Stimulated activated CD8-positive, alpha-beta memory T cell treated with anti-CD3 and anti-CD28 coated beads, Interleukin-7, amount 100 ng/mL, for 4 hours (primary cell): ENCODE results near the gene TPM2.

ENCODE experiments used
- DNase-seq, 2 donors: peaks; one replicate each; pipeline ENCODE4 v3.0.0-alpha.2; 2020; ENCODE audit warnings: low read depth in 2 of 2

Gene TPM2

DNA sequence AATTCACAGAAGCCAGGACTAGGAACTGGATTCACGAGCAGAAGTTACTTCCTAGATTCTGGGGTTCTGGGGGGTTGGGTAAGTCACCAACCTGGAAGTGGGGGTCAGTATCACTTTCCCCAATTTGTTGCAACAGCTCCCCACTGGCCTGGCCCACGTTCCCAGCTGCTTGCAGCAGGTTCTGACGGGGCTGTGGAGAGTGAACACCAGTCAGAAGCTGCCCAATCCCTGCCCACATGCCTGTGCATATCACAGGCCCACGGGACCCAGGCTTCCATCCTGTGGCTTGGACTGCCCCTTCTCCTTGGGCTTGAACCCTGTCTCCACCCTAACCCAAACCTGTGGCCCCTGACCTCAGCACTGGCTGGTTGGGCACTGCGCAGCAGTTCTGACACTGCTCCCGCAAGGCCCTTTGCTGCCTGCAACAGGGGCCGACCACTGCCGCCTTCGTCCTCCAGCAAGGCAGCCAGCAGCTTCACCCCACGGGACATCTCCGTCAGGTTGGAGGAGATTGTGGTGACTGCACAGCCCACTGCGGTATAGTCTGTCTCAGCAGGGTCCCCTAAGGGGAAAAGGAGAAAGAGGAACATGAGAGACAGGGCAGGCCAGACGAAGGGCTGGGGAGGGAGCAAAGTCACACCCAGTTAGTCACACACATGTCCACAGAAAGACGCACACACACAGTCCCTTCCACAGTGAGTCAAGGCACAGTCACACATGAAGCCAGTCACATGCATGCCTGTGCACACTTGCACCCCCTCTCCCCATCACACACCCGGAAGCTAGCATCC, 29.2 kb upstream of the TPM2 start:
- DNase-seq = no peak

DNA sequence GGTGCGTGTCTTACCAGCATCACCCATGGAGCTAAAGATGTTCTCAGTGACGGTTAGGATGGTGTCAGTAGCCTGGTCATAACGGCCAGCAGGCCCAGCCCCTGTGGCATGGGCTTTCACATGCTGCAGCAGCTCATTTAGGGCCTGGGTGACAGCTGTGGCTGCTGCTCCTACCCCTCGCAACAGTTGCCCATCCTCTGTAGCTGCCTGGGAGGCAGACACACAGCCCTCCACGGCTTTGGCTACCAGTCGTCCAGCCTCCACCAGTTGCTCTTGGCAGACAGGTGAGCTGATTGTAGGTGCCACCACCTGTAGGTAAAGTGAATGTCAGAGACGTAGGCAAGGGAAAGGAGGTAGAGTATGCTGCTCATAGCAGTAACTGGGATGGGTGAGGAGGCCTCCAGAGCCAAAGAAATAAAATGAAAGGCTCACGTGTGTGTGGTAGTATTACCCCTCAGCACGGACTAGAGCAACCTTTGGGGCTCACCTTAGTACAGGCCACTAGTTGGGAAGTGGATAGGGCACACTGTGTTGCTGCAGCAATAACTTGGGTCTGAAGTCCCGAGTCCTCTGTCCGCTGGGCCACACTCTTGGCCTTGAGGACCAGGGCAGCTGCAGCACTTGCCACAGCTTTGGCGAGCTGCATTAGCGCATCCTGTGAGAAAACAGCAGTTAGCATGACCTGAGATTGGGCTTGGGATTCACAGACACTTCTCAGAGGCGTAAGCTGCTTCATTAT, 27.6 kb upstream of the TPM2 start:
- no peak for DNase-seq

DNA sequence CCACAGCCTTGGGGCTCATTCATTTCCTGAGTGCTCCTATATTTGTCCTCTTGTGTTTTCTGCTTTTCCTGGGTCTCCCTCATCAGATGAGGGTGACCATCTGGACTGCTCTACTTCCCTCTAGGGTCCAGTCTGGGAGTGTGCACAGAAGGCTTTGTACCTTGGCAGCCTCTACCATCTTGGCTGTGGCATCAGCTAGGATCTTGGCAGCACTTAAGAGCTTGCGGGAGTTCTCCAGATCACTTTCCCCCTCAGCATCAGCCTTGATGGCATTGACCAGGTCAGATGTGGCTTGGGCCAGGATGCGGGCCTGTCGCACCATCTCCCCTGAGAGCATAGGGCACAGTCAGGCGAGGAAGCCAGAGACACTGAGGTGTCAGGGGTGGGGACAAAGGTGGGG, 26.5 kb upstream of the TPM2 start:
- no peak for DNase-seq

DNA sequence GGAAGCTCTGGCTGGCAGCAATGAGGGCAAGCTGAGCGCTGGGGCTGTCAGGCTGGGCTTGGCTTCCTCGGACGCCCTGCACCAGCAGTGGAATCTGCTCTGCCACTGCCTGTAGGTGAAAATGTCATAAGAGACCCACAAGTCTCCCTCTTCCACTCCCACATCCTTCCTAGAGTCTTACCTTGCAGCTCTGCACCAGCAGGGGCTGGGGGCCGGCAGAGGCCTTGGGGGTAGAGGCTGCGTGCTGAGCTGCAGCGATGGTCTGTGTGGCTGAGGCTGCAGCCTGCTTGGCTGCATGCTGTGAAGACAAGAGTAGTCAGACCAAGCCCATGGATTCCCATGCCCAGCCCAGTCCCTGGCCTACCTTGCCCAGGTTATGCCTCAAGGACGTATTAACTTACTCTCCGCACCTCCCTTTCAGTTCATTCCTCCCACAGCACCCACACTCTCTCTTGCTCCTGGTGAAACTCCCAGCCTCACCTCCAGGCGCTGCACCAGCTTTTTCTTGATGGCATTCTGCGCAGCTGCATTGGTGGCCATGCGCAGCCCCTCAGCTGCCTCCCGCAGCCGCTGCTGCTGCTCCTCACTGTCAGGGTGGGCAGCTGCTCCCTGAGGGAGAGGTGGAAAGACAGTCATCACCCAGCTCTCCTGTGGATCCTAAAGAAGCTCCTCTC, 25.0 kb upstream of the TPM2 start:
- no peak for DNase-seq

DNA sequence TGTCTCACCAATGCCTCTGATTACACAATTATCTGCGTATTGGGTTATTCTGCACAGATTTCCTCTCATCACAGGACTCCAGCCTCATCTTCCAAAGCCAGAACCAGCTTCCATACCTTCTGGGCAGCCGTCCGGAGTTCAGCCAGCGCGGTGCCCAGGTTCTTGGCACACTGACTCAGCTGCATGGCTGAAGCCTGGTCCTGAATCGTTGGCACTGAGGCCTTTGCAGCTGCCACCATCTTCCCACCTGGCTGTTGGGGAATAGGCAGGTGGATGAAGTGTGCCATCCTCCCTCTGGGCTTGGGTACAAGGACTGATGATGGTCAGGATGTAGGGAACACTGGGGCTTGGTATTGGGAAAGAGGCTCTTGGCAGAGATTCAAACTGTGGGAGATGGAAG, 24.4 kb upstream of the TPM2 start:
- no peak for DNase-seq

DNA sequence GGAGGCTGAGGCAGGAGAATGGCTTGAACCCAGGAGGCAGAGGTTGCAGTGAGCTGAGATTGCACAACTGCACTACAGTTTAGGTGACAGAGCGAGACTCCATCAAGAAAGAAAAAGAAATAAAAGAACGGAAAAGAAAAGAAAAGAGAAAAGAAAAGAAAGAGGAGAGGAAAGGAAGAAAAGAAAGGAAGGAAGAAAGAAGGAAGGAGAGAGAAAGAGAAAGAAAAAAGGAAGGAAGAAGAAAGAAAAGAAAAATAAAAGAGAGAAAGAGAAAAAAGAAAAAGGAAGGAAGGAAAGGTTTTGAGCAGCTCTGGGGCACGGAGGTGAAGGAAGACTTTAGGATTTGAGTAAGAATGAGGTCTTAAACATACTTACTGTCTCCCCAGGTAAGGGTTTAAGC, 23.9 kb upstream of the TPM2 start:
- no peak for DNase-seq

DNA sequence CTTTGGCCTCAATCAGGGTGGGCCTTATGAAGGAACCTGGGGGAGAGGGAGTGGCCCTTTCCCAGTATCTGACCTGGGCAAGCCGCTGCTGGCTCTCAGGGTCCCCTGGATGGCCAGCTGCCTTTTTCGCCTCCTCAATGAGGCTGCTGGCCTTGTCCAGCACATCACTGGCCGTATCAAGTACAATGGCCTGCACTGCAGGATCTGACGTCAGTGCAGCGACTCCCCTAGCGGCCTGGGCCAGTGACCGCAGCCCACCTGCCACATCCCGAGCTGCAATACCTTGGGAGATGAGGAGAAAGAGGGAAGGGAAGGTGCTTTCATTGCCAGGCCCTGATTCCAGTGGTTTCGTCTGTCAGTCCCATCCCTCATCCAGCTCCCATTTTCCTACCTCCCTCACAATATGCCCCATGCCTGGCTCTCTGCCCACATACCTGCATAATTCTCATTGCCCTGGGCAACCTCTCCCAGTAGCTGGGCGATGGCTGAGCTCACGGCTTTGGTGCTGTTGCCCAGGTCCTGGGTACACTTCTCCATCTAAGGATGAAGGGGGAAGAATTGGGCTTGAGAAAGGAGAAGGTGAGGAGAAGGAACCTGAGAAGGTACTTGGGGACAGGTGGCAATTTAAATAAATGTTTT, 23.2 kb upstream of the TPM2 start:
- no peak for DNase-seq

DNA sequence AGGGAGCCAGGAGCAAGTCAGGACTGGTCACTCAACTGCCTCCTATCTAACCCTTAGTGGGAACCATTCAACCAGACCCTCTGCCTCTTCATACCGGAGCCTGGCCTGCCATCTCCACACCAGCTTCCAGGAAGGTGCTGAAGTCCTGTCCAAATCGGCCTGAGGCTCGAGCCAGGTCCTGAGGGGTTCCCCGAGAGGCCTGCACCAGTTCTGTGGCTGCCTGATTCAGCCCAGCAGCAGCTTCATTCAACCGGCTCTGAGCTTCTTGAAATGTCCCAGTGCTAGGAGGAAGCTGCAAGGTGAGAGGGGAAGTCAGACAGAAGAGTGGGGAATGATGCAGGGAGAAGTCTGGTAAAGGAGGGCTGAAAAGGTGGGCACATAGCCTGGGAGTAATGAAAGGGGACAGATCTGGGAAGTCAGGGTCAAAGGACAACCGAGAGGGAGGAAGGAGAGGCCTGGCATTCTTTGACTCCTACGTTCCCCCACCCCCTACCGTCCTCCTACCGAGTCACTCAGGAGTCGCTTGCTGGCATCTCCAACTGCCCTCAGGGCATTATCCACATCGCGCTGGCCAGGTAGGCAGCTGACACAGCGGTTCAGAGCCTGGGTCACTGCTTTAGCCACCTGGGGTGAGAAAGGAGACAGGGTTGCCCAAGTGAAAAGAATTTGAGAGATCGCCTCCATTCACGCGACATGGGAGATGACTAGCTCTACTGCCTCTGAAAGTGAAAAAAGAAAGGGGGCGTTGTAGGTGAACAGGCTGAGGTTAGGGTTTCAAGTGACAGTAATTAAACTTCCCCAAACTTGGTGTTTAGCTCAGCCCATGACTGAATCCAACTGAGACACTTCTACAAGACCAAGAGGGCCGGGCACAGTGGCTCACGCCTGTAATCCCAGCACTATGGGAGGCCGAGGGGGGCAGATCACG, 22.0 kb upstream of the TPM2 start:
- no peak for DNase-seq

DNA sequence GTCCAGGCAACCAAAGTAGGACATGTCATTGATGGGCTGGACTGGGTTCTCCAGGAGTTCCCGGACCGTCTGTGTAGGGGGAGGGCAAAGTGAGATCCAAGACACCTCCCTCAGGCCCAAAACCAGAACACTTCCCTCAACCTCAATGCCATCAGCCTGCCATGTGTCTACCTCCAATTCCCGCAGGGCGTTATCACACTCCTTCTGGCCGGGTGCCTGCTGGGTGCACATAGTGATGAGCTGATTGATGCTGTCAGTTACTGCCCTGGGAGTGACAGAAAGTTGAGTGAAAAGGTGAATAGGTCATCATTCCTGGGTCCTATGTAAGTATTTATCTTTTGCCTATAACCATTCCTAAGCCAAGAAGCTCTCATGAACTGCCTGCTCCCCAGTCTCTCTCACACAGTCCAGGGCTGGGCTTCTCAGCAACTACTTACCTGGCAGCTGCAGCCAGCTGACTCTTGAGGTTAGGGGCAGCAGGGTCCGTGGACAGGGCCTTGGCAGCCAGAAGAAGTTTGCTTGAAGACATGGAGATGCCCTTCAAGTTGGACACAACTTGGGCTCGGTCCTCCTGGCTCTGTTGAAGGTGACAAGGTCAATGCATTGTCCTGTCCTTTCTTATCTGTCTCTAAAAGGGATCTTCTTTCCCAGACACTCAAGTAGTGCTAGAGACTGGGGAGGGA, 21.2 kb upstream of the TPM2 start:
- no peak for DNase-seq

DNA sequence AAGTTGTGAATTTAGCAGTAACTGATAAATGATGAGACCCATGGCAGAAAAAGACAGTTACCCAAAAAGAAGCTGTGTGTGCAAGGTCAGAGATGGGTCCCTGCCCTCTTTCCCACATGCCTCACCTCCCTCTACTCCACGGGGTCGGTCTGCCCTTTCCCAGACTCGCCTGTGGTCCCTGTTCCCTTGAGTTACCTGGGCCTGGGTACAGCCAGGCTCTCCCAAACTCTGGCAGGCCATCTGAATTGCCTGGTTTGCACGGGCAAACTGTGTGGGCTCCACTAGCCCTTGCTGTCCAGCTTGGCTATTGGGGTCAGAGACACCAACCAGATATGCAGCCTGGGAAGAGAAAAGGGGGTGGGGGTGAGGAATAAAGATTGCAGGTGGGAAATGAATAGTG, 18.4 kb upstream of the TPM2 start:
- DNase-seq = no peak

DNA sequence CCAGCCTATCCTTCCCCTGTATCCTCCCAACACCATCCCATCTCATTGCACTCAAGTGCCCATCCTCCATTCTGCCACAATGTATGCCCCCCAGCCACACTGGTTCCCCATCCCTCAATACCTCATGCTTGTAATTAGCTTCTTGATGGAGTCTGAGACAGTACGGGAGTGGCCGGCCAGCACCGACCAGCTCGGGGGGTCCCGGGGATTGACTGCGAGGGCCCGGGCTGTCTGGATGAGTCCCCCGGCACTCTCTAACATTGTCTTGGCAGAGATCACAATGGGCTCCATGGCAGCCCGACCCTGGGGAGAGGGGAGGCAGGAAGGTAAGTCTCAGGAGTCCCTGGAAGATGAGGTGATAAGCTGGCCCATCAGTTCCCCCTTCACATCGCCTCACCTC, 17.2 kb upstream of the TPM2 start:
- no peak for DNase-seq

DNA sequence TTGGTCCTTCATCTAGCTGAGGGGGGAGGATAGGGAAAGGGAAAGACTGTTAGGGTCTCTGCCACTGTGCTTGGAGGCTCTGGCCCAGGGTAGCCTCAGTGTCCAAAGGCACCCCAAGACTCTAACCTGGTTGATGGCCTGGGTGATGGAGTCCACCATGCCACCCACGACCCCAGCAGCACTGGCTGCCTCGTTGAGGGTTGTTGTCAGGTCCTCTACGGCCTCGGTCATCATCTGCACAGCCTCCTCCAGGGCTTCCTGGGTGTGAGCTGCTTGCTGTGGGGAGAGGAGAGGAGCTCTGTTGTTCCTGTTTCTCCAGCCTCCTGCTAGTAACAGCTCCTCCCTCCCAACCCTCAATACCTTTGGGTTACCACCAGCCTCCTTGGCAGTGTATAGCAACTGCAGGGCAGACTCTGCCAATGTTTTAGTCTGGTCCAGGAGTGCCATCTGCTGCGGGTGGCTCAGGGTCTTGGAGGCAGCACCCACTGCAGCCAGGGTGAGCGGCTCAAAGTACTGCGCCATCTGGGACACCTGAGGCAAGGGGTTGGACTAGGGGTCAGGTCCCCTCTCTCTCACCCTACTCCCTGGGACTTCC, 16.2 kb upstream of the TPM2 start:
- DNase-seq = no peak

DNA sequence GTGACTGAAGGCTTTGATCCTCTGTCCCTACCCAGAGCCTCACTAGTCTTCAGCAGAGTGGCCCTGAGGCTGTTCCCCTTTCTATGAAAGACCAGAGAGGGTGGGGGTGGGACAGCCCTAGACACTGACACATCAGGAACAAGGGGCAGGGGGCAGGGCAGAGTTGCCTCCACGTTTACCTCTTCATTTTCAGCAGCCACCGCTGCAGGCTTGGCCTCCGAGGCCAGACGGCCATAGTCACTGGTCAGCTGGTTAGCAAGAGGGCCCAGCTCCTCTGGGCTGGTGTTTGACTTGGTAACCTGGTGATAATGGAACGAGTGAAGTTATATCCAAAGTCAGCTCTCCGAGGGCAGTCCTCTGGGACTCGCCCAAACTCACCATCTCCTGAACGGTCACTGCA, 15.6 kb upstream of the TPM2 start:
- DNase-seq = no peak

DNA sequence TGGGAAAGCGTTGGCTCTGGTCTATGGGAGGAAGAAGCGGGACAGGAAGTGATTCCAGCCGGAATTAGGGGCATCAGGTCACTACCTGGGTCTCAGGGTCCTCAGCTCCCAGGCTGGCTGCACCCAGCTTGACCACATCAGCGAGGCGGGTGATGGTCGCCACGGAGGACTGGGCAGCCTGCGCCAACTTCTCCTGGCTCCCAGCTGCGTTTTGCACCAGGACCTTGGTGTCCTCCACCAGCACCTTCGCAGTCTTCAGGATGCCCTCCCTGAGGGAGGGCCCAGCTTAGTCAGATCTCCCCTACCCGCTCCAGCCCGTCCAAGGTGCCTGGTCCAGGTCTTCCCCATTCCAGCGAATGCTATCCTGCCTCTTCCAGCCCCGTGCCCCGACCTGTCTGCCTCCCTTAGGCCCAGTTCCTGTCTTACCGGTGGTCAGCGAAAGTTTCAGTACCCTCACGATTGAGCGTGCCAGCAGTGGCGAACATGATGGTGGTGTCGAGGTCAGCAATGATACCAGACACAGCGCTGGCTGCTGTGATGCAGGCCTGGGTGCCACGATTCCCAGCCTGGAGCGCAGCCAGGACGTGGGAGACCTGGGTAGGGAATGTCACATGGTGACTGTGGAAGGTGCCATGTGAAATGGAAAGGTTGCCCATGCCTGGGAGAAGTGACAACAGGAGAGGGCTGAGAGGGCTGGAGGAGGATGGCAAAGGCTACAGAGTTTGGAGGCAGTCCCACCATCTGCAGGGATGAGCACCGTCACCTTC, 14.4 kb upstream of the TPM2 start:
- no peak for DNase-seq

DNA sequence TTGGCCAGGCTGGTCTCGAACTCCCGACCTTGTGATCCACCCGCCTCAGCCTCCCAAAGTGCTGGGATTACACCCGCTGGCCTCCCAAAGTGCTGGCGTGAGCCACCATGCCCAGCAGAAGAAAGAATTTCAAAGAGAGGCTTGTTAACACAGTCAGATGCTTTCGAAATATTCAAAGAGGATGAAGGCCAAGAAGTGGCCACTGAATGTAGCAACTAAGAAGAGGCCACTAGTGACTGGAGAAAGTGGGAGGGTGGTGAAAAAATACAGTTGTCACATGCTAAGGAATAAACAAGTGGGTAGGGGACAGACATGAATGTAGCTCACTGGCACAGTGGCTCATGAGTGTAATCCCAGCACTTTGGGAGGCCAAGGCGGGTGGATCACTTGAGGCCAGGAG, 13.0 kb upstream of the TPM2 start:
- no peak for DNase-seq

DNA sequence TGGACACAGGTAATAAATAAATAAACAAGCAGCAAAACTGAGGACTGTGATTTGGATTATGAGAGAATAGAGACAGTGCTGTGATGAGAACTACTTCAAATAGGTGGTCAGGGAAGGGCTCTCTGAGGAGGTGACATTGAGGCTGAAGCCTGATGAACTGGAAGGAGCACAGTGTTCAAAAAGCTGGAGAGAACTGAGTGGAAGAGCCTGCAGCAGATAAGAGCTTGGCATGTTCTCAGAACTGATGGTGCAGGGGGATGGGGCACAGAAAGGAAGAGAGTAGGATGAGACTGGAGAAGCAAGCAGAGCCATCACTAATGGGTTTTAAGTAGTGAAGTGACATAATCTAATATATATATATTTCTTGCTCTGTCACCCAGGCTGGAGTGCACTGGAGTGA, 11.2 kb upstream of the TPM2 start:
- DNase-seq = no peak

DNA sequence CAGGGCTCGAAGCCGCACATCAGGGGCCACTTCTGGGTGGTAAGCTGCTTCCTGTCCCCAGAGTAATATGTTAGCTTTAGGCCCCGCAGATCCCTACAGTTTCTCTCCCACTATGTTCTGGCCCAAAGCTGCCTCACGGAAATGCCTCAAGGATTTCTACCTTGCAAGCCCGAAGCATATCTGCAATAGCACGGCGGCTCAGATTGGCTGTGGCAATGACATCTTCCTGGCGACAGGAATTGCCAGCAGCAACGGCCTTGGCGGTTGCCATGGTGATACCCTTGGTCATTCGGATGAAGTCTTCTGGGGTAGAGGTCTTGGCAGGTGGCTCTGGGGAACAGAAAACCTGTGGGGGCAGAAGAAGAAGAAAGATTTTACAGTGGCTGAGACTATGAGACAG, 10.3 kb upstream of the TPM2 start:
- no peak for DNase-seq

DNA sequence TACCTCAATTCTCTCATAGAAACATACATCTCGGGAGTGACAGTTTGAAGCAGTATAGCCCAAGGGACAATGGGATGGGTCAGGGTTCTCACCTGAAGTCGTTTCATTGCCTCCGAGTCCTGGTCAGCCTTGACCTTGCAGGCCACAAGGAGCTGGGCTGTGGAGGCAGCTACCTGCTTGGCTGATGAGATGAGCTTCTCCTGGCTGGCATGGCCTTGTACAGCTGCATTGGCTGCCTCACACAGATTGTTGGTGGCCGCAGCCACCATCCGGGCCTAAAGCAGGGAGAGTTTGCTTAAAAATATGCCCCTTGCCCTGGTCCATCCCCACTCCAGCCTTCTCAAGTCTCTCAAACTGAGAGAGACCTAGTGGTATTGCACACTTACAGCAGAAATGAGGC, 8.5 kb upstream of the TPM2 start:
- no peak for DNase-seq

DNA sequence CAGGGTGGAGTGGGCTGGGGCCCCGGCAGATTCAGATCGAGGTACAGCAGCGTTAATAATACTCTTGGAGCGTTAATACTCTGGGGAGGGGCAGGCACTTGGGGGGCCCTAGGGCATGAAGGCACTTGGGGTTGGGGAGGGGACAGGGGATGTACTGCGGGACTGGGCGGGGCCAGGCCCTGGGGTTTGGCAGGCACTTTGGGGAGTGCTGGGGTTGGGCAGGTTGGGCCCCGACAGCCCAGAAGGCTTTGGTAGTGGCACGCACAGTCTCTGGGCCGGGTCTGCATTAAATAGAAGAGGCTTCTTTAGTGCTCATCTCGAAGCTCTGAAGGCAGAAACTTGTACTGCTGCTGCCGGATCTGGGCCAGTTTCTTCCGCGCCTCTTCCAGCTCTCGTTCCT, 7.8 kb upstream of the TPM2 start:
- DNase-seq = no peak
